KMS-11 (cell line): ENCODE results near the gene MYL11.
A peak's percentile ranks its signal among the peaks of the same experiment; 100 is the strongest.
"Not testable (repeated sequence)": the region's sequence is repeated elsewhere in the genome, so short reads cannot be mapped to it uniquely, and the experiment has no call there.

Experiments
- H2AFZ ChIP-seq: fragments of 200-600 bp; sonication (generic); 2 replicates; pipeline ENCODE4 v1.6.1; 2016; ENCODE audit warnings: antibody characterized with exemption, mixed run types, low read depth
- H3K27ac ChIP-seq: fragments of 200-600 bp; sonication (generic); 2 replicates; pipeline ENCODE4 v1.6.1; 2016; ENCODE audit warnings: mild to moderate bottlenecking, mixed run types
- H3K27me3 ChIP-seq: fragments of 200-600 bp; sonication (generic); 2 replicates; pipeline ENCODE4 v1.6.1; 2017; ENCODE audit warnings: mild to moderate bottlenecking, low read depth, mixed run types, moderate library complexity; ENCODE audit not compliant: insufficient read depth
- H3K36me3 ChIP-seq: fragments of 200-600 bp; sonication (generic); 2 replicates; pipeline ENCODE4 v1.6.1; 2017; ENCODE audit warnings: mild to moderate bottlenecking, mixed run types; ENCODE audit not compliant: insufficient read depth
- H3K4me1 ChIP-seq: fragments of 200-600 bp; sonication (generic); 2 replicates; pipeline ENCODE4 v1.6.1; 2016; ENCODE audit warnings: mild to moderate bottlenecking, low read depth, mixed run types; ENCODE audit not compliant: poor library complexity, severe bottlenecking
- H3K4me2 ChIP-seq: fragments of 200-600 bp; sonication (generic); 2 replicates; pipeline ENCODE4 v1.7.0; 2016; ENCODE audit warnings: mild to moderate bottlenecking, mixed run types
- H3K4me3 ChIP-seq: fragments of 200-600 bp; sonication (generic); IDR thresholded peaks from 2 replicates; pipeline ENCODE4 v1.6.1; 2017; ENCODE audit warnings: low read depth, low read length, mixed read lengths; ENCODE audit not compliant: insufficient read depth
- H3K79me2 ChIP-seq: fragments of 200-600 bp; sonication (generic); 2 replicates; pipeline ENCODE4 v1.6.1; 2016; ENCODE audit warnings: low read depth, mixed run types; ENCODE audit not compliant: insufficient read depth
- H3K9ac ChIP-seq: fragments of 200-600 bp; sonication (generic); 2 replicates; pipeline ENCODE4 v1.6.1; 2016; ENCODE audit warnings: mild to moderate bottlenecking, mixed run types
- H4K20me1 ChIP-seq: fragments of 200-600 bp; sonication (generic); 2 replicates; pipeline ENCODE4 v1.6.1; 2016; ENCODE audit warnings: mild to moderate bottlenecking, mixed run types; ENCODE audit not compliant: insufficient read depth
- CTCF ChIP-seq: fragments of 200-600 bp; sonication (generic); conservative IDR thresholded peaks from 2 replicates; pipeline ENCODE4 v1.6.1; 2017; ENCODE audit warnings: low read depth, mild to moderate bottlenecking, antibody characterized with exemption, low read length, moderate library complexity, mixed read lengths

The MYL11 gene

GRCh38 chr16:30394592-30395154 lies 20.1 kb downstream of the MYL11 start:
- H3K4me3 ChIP-seq = no peak overlapping the region
- no peaks in the 10 kb centered on the region for H4K20me1 ChIP-seq
- H3K27me3 ChIP-seq = no peaks in the 10 kb centered on the region
- H3K4me2 ChIP-seq = peak overlapping the region; percentile 72
- no peak for TF ChIP-seq CTCF
- H3K9ac ChIP-seq = peak overlapping the region; percentile 60; the same call in 1 of the 2 replicates
- no peak overlapping the region for H3K27ac ChIP-seq
- H2AFZ ChIP-seq = peak overlapping the region; percentile 87
- peaks cover 14% of the 10 kb centered on the region for H3K4me1 ChIP-seq
- H3K79me2 ChIP-seq = peaks cover 13% of the 10 kb centered on the region; the same call in 1 of the 2 replicates
- H3K36me3 ChIP-seq = 0 out of 2 replicates have a peak, but pooled peaks cover 3% of the 10 kb centered on the region

GRCh38 chr16:30395155-30395991 lies 20.8 kb downstream of the MYL11 start, which contains the start of gene ZNF48:
TSS of gene ZNF48 (plus strand) at chr16:30395420. CDS start at chr16:30395795, 375 bp downstream.
- peaks cover 14% of the 10 kb centered on the region for H3K4me1 ChIP-seq
- H3K4me2 ChIP-seq = peak within 1 kb of the TSS; percentile 93
- TF ChIP-seq CTCF = no peak
- peak within 1 kb of the TSS; percentile 60 for H3K9ac ChIP-seq
- H3K79me2 ChIP-seq = peaks cover 13% of the 10 kb centered on the region; the same call in 1 of the 2 replicates
- H3K27me3 ChIP-seq = no peaks in the 10 kb centered on the region
- peak within 1 kb of the TSS; percentile 87 for H2AFZ ChIP-seq
- H3K4me3 ChIP-seq = no peak within 1 kb of the TSS
- 0 out of 2 replicates have a peak, but pooled peaks cover 3% of the 10 kb centered on the region for H3K36me3 ChIP-seq
- H3K27ac ChIP-seq = peak within 1 kb of the TSS; percentile 36; the same call in 1 of the 2 replicates
- H4K20me1 ChIP-seq = no peaks in the 10 kb centered on the region

- Histone ChIP-seq H4K20me1 (no peaks in the 10 kb centered on the region), H3K27ac (peak overlapping the region; percentile 36; the same call in 1 of the 2 replicates), H2AFZ (peak overlapping the region; percentile 87), H3K36me3 (0 out of 2 replicates have a peak, but pooled peaks cover 3% of the 10 kb centered on the region), H3K79me2 (peaks cover 13% of the 10 kb centered on the region; the same call in 1 of the 2 replicates), H3K4me3 (no peak overlapping the region), H3K27me3 (no peaks in the 10 kb centered on the region), H3K4me1 (peaks cover 14% of the 10 kb centered on the region), H3K4me2 (peak overlapping the region; percentile 93), H3K9ac (peak overlapping the region; percentile 60; the same call in 1 of the 2 replicates)
- no peak for TF ChIP-seq CTCF
These were observed 21.5 kb downstream of the MYL11 start for GRCh38 chr16:30395992-30396585.

- H3K27ac ChIP-seq, H3K9ac ChIP-seq, H3K4me3 ChIP-seq: not testable (repeated sequence)
These were observed 22.0 kb downstream of the MYL11 start for GRCh38 chr16:30396627-30397026.

More at GRCh38 chr16:30396627-30397026, 22.0 kb downstream of the MYL11 start:
- H3K36me3 ChIP-seq, H2AFZ ChIP-seq, H4K20me1 ChIP-seq, H3K27me3 ChIP-seq: not testable (repeated sequence)
- Histone ChIP-seq H3K4me1 (peaks cover 14% of the 10 kb centered on the region), H3K79me2 (peaks cover 13% of the 10 kb centered on the region; the same call in 1 of the 2 replicates), H3K4me2 (peak overlapping the region; percentile 93)
